Neural crest cell (in vitro differentiated cells): ENCODE results near the gene PMEPA1. TPM values are rescaled to one million over a fixed set of nuclear protein-coding genes. Genes with fewer than 3 reads are reported as not detected.

Experiments used
- DNase-seq: peaks from one replicate; pipeline ENCODE4 v3.0.0; 2021; ENCODE audit warnings: low read depth, mixed read lengths, low spot score
- H3K27ac Mint-ChIP-seq: one replicate; pipeline ENCODE4 v1.8.0; 2021; ENCODE audit warnings: mild to moderate bottlenecking, mixed read lengths; ENCODE audit not compliant: unreplicated experiment
- H3K27me3 Mint-ChIP-seq: 2 replicates; pipeline ENCODE4 v1.8.0; 2021; ENCODE audit warnings: low read depth, mild to moderate bottlenecking, mixed read lengths
- H3K36me3 Mint-ChIP-seq: 2 replicates; pipeline ENCODE4 v1.8.0; 2021; ENCODE audit warnings: low read depth, mild to moderate bottlenecking, mixed read lengths
- H3K4me1 Mint-ChIP-seq: 2 replicates; pipeline ENCODE4 v1.8.0; 2021; ENCODE audit warnings: mixed read lengths
- H3K4me3 Mint-ChIP-seq: one replicate; pipeline ENCODE4 v1.8.0; 2021; ENCODE audit warnings: mild to moderate bottlenecking, mixed read lengths
- H3K9me3 Mint-ChIP-seq: 2 replicates; pipeline ENCODE4 v1.8.0; 2021; ENCODE audit warnings: mixed read lengths
- CTCF ChIP-seq: fragments of 200-600 bp; sonication (generic); conservative IDR thresholded peaks from 2 replicates; pipeline ENCODE4 v1.5.0; 2021; ENCODE audit warnings: antibody characterized with exemption, mild to moderate bottlenecking
- total RNA-seq: library from RNA; stranded (reverse); gene quantifications from 2 replicates; pipeline ENCODE4 v1.2.1, GENCODE V29; 2021

The PMEPA1 gene
- total RNA-seq, 1 donor from 2014 or later, result 3.2 TPM

- H3K27me3 Mint-ChIP-seq, result peaks cover 5% of the 10 kb centered on the region
- no peak for TF ChIP-seq CTCF
- H3K4me1 Mint-ChIP-seq, result peaks cover 5% of the 10 kb centered on the region
- H3K9me3 Mint-ChIP-seq, result no peaks in the 10 kb centered on the region
- no peak for DNase-seq
- no peak overlapping the region for H3K27ac Mint-ChIP-seq
- H3K36me3 Mint-ChIP-seq, result peaks cover 3% of the 10 kb centered on the region
- no peak overlapping the region for H3K4me3 Mint-ChIP-seq
These were observed 55.9 kb downstream of the PMEPA1 start for GRCh38 chr20:57653910-57654309.

GRCh38 chr20:57653546-57653900, 56.3 kb downstream of the PMEPA1 start:
- no peak for DNase-seq
- no peak overlapping the region for H3K27ac Mint-ChIP-seq
- H3K9me3 Mint-ChIP-seq, result no peaks in the 10 kb centered on the region
- TF ChIP-seq CTCF, result no peak
- H3K4me1 Mint-ChIP-seq, result peaks cover 5% of the 10 kb centered on the region
- H3K27me3 Mint-ChIP-seq, result peaks cover 5% of the 10 kb centered on the region
- H3K4me3 Mint-ChIP-seq, result no peak overlapping the region
- peaks cover 3% of the 10 kb centered on the region for H3K36me3 Mint-ChIP-seq

- Mint-ChIP-seq H3K27me3 (peaks cover 5% of the 10 kb centered on the region), H3K36me3 (peaks cover 3% of the 10 kb centered on the region), H3K27ac (no peak overlapping the region), H3K4me3 (no peak overlapping the region), H3K4me1 (peaks cover 5% of the 10 kb centered on the region), H3K9me3 (no peaks in the 10 kb centered on the region)
- no peak for DNase-seq
- TF ChIP-seq CTCF, result peak; percentile 21
These were observed 56.9 kb downstream of the PMEPA1 start for GRCh38 chr20:57652606-57653545.

DNA sequence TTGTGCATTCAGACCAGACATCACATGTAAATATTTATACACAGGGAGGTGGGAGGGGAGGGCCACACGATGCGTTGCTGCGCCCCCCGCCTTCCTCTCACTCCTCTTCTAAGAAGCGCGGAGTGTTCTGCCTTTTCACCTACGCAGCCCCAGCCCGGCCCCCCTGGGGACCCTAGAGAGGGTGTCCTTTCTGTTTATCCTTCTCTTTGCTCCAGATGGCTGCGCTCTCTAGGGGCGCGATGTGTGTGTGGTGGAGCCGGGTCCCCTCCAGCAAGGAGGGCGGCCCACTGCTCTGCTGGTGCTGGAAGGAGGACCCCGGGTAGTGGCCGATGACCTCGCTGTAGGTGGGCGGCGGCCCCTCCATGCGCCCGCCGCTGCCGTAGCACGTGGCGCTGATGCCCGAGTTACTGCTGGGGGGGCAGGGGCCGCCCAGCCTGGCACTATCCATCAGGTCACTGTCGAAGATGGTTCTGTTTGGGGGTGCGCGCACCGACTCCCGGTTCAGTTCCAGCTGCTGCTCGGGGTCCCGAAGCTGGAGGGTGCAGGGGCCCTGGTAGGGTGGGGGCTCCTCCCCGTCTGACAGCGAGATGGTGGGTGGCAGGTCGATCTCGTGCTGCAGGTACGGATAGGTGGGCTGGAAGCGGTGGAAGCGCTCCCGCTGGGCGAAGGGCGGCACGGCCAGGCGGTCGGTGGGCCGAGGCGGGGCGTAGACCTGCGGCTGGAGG, 57.8 kb downstream of the PMEPA1 start:
- no peak for TF ChIP-seq CTCF
- no peaks in the 10 kb centered on the region for H3K9me3 Mint-ChIP-seq
- H3K36me3 Mint-ChIP-seq, result peaks cover 3% of the 10 kb centered on the region
- H3K27me3 Mint-ChIP-seq, result peaks cover 5% of the 10 kb centered on the region
- no peak overlapping the region for H3K4me3 Mint-ChIP-seq
- no peak for DNase-seq
- H3K27ac Mint-ChIP-seq, result no peak overlapping the region
- H3K4me1 Mint-ChIP-seq, result peaks cover 5% of the 10 kb centered on the region

- Mint-ChIP-seq H3K9me3 (no peaks in the 10 kb centered on the region), H3K4me3 (no peak overlapping the region), H3K36me3 (peaks cover 3% of the 10 kb centered on the region), H3K27ac (no peak overlapping the region), H3K4me1 (peaks cover 5% of the 10 kb centered on the region), H3K27me3 (peaks cover 5% of the 10 kb centered on the region)
- no peak for DNase-seq
- no peak for TF ChIP-seq CTCF
These were observed 58.9 kb downstream of the PMEPA1 start for GRCh38 chr20:57650756-57651483.
